Tibial artery (tissue), 4 donors: Measurements from ENCODE around the gene ACOT13.

Source experiments
- DNase-seq, 2 donors: peaks; one replicate each; pipeline ENCODE4 v3.0.0-alpha.2; 2019
- H3K27ac ChIP-seq, 2 donors: fragments of 200-600 bp; sonication (generic) in 1 of 2; 1 replicate in 1 of 2; 2 replicates in 1 of 2; pipeline ENCODE4 v1.5.1; 2018 to 2019; ENCODE audit warnings: mild to moderate bottlenecking in 1 of 2
- H3K27me3 ChIP-seq, 2 donors: fragments of 200-600 bp; sonication (generic) in 1 of 2; one replicate each; pipeline versions ENCODE4 v1.5.1 to v1.6.0; 2016 to 2019
- H3K36me3 ChIP-seq, 3 donors: fragments of 200-600 bp; sonication (generic) in 2 of 3; one replicate each; pipeline ENCODE4 v1.5.1; 2016 to 2019; ENCODE audit warnings: mild to moderate bottlenecking in 2 of 3
- H3K4me1 ChIP-seq, 4 donors: fragments of 200-600 bp; sonication (generic) in 2 of 4; 1 replicate in 3 of 4; 2 replicates in 1 of 4; pipeline ENCODE4 v1.5.1; 2016 to 2019
- H3K4me3 ChIP-seq, 2 donors: fragments of 200-600 bp; sonication (generic) in 1 of 2; 1 replicate in 1 of 2; 2 replicates in 1 of 2; pipeline ENCODE4 v1.5.1; 2018 to 2019; ENCODE audit warnings: mild to moderate bottlenecking in 2 of 2
- H3K9me3 ChIP-seq, 3 donors: fragments of 200-600 bp; sonication (generic) in 1 of 3; one replicate each; pipeline ENCODE4 v1.5.1; 2016 to 2019
- CTCF ChIP-seq, 2 experiments: fragments of 200-600 bp in 1 of 2; fragments of 450-650 bp in 1 of 2; IDR thresholded peaks; one replicate each; pipeline ENCODE4 v1.5.1; 2017 to 2019; ENCODE audit warnings: antibody characterized with exemption in 2 of 2, mild to moderate bottlenecking in 1 of 2, moderate library complexity in 1 of 2
- intact Hi-C: fragments of 100-400 bp; cut with DNase I; formaldehyde crosslinking; loops from one replicate; pipeline ENCODE4 v1.15.0; 2023; ENCODE audit warnings: low total_unique reads

Gene ACOT13

GRCh38 chr6:24643920-24644319, 23.0 kb upstream of the ACOT13 start:
- Histone ChIP-seq H3K27ac (no peak overlapping the region), H3K36me3 (no peaks in the 10 kb centered on the region), H3K9me3 (no peaks in the 10 kb centered on the region), H3K4me3 (no peak overlapping the region), H3K4me1 (peaks cover 0 to 13% (median 4%) of the 10 kb centered on the region in 4 donors), H3K27me3 (peaks cover 0 to 6% of the 10 kb centered on the region in 2 donors)
- no peak for DNase-seq
- no peak for TF ChIP-seq CTCF (IDR thresholded peaks at IDR 0.05)
- intact Hi-C loops, result no loop called here

- peaks cover 0 to 6% of the 10 kb centered on the region in 2 donors for H3K27me3 ChIP-seq
- TF ChIP-seq CTCF (IDR thresholded peaks at IDR 0.05), result no peak
- peaks cover 0 to 13% (median 4%) of the 10 kb centered on the region in 4 donors for H3K4me1 ChIP-seq
- DNase-seq, result no peak
- no peak overlapping the region for H3K4me3 ChIP-seq
- no peaks in the 10 kb centered on the region for H3K9me3 ChIP-seq
- no peaks in the 10 kb centered on the region for H3K36me3 ChIP-seq
- intact Hi-C loops, result no loop called here
- no peak overlapping the region for H3K27ac ChIP-seq
These were observed 22.5 kb upstream of the ACOT13 start for GRCh38 chr6:24644377-24644776.

GRCh38 chr6:24646771-24647170, 20.1 kb upstream of the ACOT13 start:
- no peak for TF ChIP-seq CTCF (IDR thresholded peaks at IDR 0.05)
- no peak for DNase-seq
- Histone ChIP-seq H3K27me3 (peaks cover 0 to 6% of the 10 kb centered on the region in 2 donors), H3K9me3 (no peaks in the 10 kb centered on the region), H3K27ac (no peak overlapping the region), H3K4me3 (no peak overlapping the region), H3K4me1 (peaks cover 0 to 13% (median 4%) of the 10 kb centered on the region in 4 donors), H3K36me3 (peaks cover 17 to 22% (median 20%) of the 10 kb centered on the region in 3 donors)
- intact Hi-C loops, result no loop called here

GRCh38 chr6:24648276-24648675, 18.6 kb upstream of the ACOT13 start:
- no peaks in the 10 kb centered on the region for H3K9me3 ChIP-seq
- peaks cover 0 to 13% (median 4%) of the 10 kb centered on the region in 4 donors for H3K4me1 ChIP-seq
- DNase-seq, result no peak
- peaks cover 0 to 6% of the 10 kb centered on the region in 2 donors for H3K27me3 ChIP-seq
- intact Hi-C loops, result no loop called here
- H3K36me3 ChIP-seq, result peaks cover 32 to 37% (median 33%) of the 10 kb centered on the region in 3 donors
- TF ChIP-seq CTCF (IDR thresholded peaks at IDR 0.05), result no peak
- no peak overlapping the region for H3K27ac ChIP-seq
- H3K4me3 ChIP-seq, result no peak overlapping the region

- no peak for DNase-seq
- no peak overlapping the region for H3K27ac ChIP-seq
- intact Hi-C loops, result no loop called here
- no peaks in the 10 kb centered on the region for H3K27me3 ChIP-seq
- peaks cover 41 to 48% (median 47%) of the 10 kb centered on the region in 3 donors for H3K36me3 ChIP-seq
- no peak overlapping the region for H3K4me3 ChIP-seq
- H3K9me3 ChIP-seq, result no peaks in the 10 kb centered on the region
- H3K4me1 ChIP-seq, result peaks cover 0 to 13% (median 4%) of the 10 kb centered on the region in 4 donors
- no peak for TF ChIP-seq CTCF (IDR thresholded peaks at IDR 0.05)
These were observed 17.2 kb upstream of the ACOT13 start for GRCh38 chr6:24649691-24650090.

GRCh38 chr6:24650365-24650764, 16.5 kb upstream of the ACOT13 start:
- peaks cover 0 to 11% (median 3%) of the 10 kb centered on the region in 4 donors for H3K4me1 ChIP-seq
- intact Hi-C loops, result no loop called here
- H3K9me3 ChIP-seq, result no peaks in the 10 kb centered on the region
- no peak for DNase-seq
- H3K27ac ChIP-seq, result no peak overlapping the region
- peaks cover 41 to 49% (median 49%) of the 10 kb centered on the region in 3 donors for H3K36me3 ChIP-seq
- no peak overlapping the region for H3K4me3 ChIP-seq
- H3K27me3 ChIP-seq, result no peaks in the 10 kb centered on the region
- no peak for TF ChIP-seq CTCF (IDR thresholded peaks at IDR 0.05)
